Fibroblast of lung (primary cell): ENCODE results near the gene EFCAB12.

ENCODE experiments used
- CTCF ChIP-seq, 2 donors: IDR thresholded peaks in 1 of 2; conservative IDR thresholded peaks in 1 of 2; 1 replicate in 1 of 2; 2 replicates in 1 of 2; pipeline ENCODE4 v1.5.1; 2011 to 2012; ENCODE audit warnings: low read length in 2 of 2, control low read depth in 1 of 2, inconsistent platforms in 1 of 2, low read depth in 1 of 2, mild to moderate bottlenecking in 1 of 2
- EZH2 ChIP-seq: IDR thresholded peaks from 2 replicates; pipeline ENCODE4 v1.5.1; 2012; ENCODE audit warnings: low read length, control low read depth, mild to moderate bottlenecking; ENCODE audit errors: missing control alignments

GRCh38 chr3:129375099-129375498, 53.3 kb downstream of the EFCAB12 start:
- no peak for TF ChIP-seq CTCF (conservative IDR thresholded peaks at IDR 0.05 in 1 of 2, IDR thresholded peaks at IDR 0.05 in 1 of 2; ENCODE audit: low read depth in 1 of 2, low read length in 2 of 2)
- no peak for TF ChIP-seq EZH2
